HepG2 (cell line): ENCODE data around the gene RBCK1. TPM values are rescaled to one million over a fixed set of nuclear protein-coding genes. Genes with fewer than 3 reads are reported as not detected.

Source experiments
- ATAC-seq: fragments of 200-7000 bp; cut with Tn5 transposase; 3 replicates; pipeline ENCODE4 v1.9.1; 2020; ENCODE audit warnings: mild to moderate bottlenecking, moderate library complexity
- BruUV-seq: library from RNA; stranded (reverse); fragments of 400-500 nt; replicated peaks from 2 replicates; lab custom pipeline; 2021; lab: Mats Ljungman, UMichigan
- CTCF ChIA-PET: fragments of 300-600 bp; formaldehyde crosslinking; extraction: SDS; loops from one replicate; lab custom pipeline; 2021; ENCODE audit warnings: low total read pairs, inconsistent platforms, low intra/inter-chr PET ratio; lab: Yijun Ruan, JAX
- POLR2A ChIA-PET: fragments of 350-600 bp; sonication (Branson Sonifier 250); formaldehyde crosslinking; loops from one replicate; lab custom pipeline; 2020; ENCODE audit warnings: antibody characterized with exemption, inconsistent platforms; lab: Yijun Ruan, JAX
- DNase-seq: peaks from one replicate; pipeline ENCODE4 v3.0.0-alpha.2; 2015; ENCODE audit warnings: low spot score
- FAIRE-seq: peaks from 3 replicates; lab custom pipeline; 2011; peaks lifted over from hg19 to GRCh38; lab: Jason Lieb, UNC
- H2AFZ ChIP-seq: one replicate; pipeline ENCODE4 v1.6.1; 2011; ENCODE audit warnings: low read length, inconsistent platforms
- H3K27ac ChIP-seq: fragments of 300-600 bp; 3 replicates; pipeline ENCODE4 v1.8.0; 2011; ENCODE audit warnings: mixed run types, mild to moderate bottlenecking, mixed read lengths, low read length, inconsistent platforms; ENCODE audit not compliant: insufficient read depth; ENCODE audit errors: extremely low read length
- H3K27me3 ChIP-seq, 2 experiments: fragments of 200-600 bp in 1 of 2; 2 replicates in 1 of 2; 3 replicates in 1 of 2; pipeline versions ENCODE4 v1.6.0 to v1.8.0; 2011; ENCODE audit warnings: low read length in 2 of 2, mild to moderate bottlenecking in 2 of 2, moderate library complexity in 2 of 2, inconsistent platforms in 1 of 2; ENCODE audit not compliant: insufficient read depth in 2 of 2, control insufficient read depth in 1 of 2
- H3K36me3 ChIP-seq, 2 experiments: fragments of 200-600 bp in 1 of 2; replicated peaks in 1 of 2; 2 replicates in 1 of 2; 3 replicates in 1 of 2; pipeline versions ENCODE4 v1.5.1 to v1.8.0; 2011; ENCODE audit warnings: low read length in 2 of 2, inconsistent platforms in 1 of 2; ENCODE audit not compliant: insufficient read depth in 2 of 2, control insufficient read depth in 1 of 2
- H3K4me1 ChIP-seq: 2 replicates; pipeline ENCODE4 v1.5.1; 2012; ENCODE audit warnings: low read length, inconsistent platforms; ENCODE audit not compliant: insufficient read depth
- H3K4me2 ChIP-seq: 2 replicates; pipeline ENCODE4 v1.6.0; 2011; ENCODE audit warnings: low read depth, low read length, inconsistent platforms
- H3K4me3 ChIP-seq, 3 experiments: fragments of 200-600 bp in 1 of 3; sonication (generic), shearing (Covaris generic) in 1 of 3; replicated peaks in 1 of 3; 2 replicates each; pipeline ENCODE4 v1.5.1; 2011 to 2016; ENCODE audit warnings: low read length in 3 of 3, inconsistent platforms in 2 of 3, low read depth in 2 of 3, mild to moderate bottlenecking in 2 of 3, control low read depth in 1 of 3, mixed read lengths in 1 of 3; ENCODE audit not compliant: insufficient read depth in 1 of 3
- H3K79me2 ChIP-seq: one replicate; pipeline ENCODE4 v1.6.1; 2011; ENCODE audit warnings: low read length, inconsistent platforms; ENCODE audit not compliant: insufficient read depth
- H3K9ac ChIP-seq: 2 replicates; pipeline ENCODE4 v1.6.0; 2011; ENCODE audit warnings: mild to moderate bottlenecking, low read depth, low read length, inconsistent platforms; ENCODE audit not compliant: insufficient read depth
- H3K9me3 ChIP-seq: 2 replicates; pipeline ENCODE4 v1.5.1; 2012; ENCODE audit warnings: mild to moderate bottlenecking, low read length
- H4K20me1 ChIP-seq: 2 replicates; pipeline ENCODE4 v1.6.0; 2011; ENCODE audit warnings: inconsistent platforms, mild to moderate bottlenecking, low read length, moderate library complexity; ENCODE audit not compliant: insufficient read depth
- POLR2G ChIP-seq: fragments of 200-400 bp; formaldehyde crosslinking; IDR thresholded peaks from 2 replicates; pipeline ENCODE4 v1.6.1; 2018; ENCODE audit warnings: mild to moderate bottlenecking, low read depth, low read length, moderate library complexity
- RBM22 ChIP-seq: fragments of 200-400 bp; formaldehyde crosslinking; optimal IDR thresholded peaks from 2 replicates; pipeline ENCODE3; 2017; ENCODE audit warnings: mild to moderate bottlenecking, low read length, moderate library complexity
- SATB2 ChIP-seq: sonication (generic); formaldehyde crosslinking; IDR thresholded peaks from 2 replicates; pipeline ENCODE4 v1.5.0; 2020; ENCODE audit warnings: missing genetic modification reagents
- WGBS: methylation state at CpG from one replicate; pipeline ENCODE4 v1.1.6; 2017; ENCODE audit warnings: low lambda C conversion rate; 5-methylcytosine and 5-hydroxymethylcytosine counted together
- in situ Hi-C: cut with HindIII; loops from 2 replicates; pipeline ENCODE4 v1.10.0; 2017; ENCODE audit warnings: low pct_unique_long_range_greater_than_20kb; ENCODE audit not compliant: extremely low pct_ligation_motif_present
- intact Hi-C: fragments of 100-400 bp; cut with micrococcal nuclease; formaldehyde crosslinking; loops from one replicate; pipeline ENCODE4 v1.10.0; 2022; ENCODE audit not compliant: unreplicated experiment
- polyA plus RNA-seq, 8 experiments: library from polyadenylated mRNA; depleted of rRNA in 3 of 8; stranded (reverse) in 7 of 8; unstranded in 1 of 8; fragments of >200 nt; fragmentation: Illumina TruSeq in 4 of 8; extraction: Trizol in 4 of 8; gene quantifications; 2 replicates each; pipeline versions ENCODE4 v1.2.1 to v1.2.3, GENCODE V29; 2011 to 2016; ENCODE audit warnings: low read depth in 4 of 8, missing spikeins in 1 of 8, mixed read lengths in 1 of 8; ENCODE audit not compliant: insufficient read depth in 1 of 8
- total RNA-seq, 5 experiments: library from RNA; depleted of rRNA; stranded (reverse); fragments of >200 nt; fragmentation: Illumina TruSeq; extraction: Trizol; gene quantifications; 2 replicates each; pipeline ENCODE4 v1.2.3, GENCODE V29; 2016; ENCODE audit warnings: low read depth in 1 of 5
- TF ChIP-seq, protein P1 (sequence below): sonication (generic); formaldehyde crosslinking; IDR thresholded peaks from 2 replicates; pipeline ENCODE4 v1.5.0; 2020; ENCODE audit warnings: mild to moderate bottlenecking, missing genetic modification reagents
- TF ChIP-seq, protein P2 (sequence below): IDR thresholded peaks from 2 replicates; pipeline ENCODE4 v1.6.1; 2016; ENCODE audit warnings: low read depth

Gene RBCK1
- total and polyA plus RNA-seq, 2 of the 13 experiments (the other 11 are each of a cell fraction or from before 2014, with no cell fraction given), result 149 to 215 TPM

DNA sequence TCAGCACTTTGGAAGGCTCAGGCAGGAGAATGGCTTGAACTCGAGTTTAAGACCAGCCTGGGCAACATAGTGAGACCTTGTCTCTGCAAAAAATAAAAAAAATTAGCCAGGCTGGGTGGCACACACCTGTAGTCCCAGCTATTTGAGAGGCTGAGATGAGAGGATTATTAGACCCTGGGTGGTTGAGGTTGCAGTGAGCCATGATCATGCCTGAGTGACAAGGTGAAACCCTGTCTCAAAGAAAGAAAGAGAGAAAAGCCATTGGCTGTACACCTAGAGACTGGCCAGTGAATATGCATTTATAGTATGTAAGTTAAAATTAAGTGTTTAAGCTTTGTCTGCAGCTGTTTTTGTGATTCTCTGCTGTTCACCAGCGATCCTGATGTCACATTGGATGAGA is 6.1 kb downstream of the RBCK1 start:
- H3K36me3 ChIP-seq, result peaks cover 31 to 81% of the 10 kb centered on the region in 2 experiments
- CTCF ChIA-PET, result no interaction called here
- in situ Hi-C loops, result no loop called here

More for the DNA sequence above, 6.1 kb downstream of the RBCK1 start:
- H4K20me1 ChIP-seq, result no peaks in the 10 kb centered on the region
- peaks cover 65% of the 10 kb centered on the region for H3K79me2 ChIP-seq
- FAIRE-seq, result no peak
- 94% methylated on average over 2 of the region's 2 CpGs for WGBS
- H3K27ac ChIP-seq, result no peak overlapping the region
- no peak for DNase-seq
- H3K4me2 ChIP-seq, result no peak overlapping the region
- H3K4me3 ChIP-seq, result no peak overlapping the region
- no peak overlapping the region for H2AFZ ChIP-seq
- H3K9me3 ChIP-seq, result no peaks in the 10 kb centered on the region
- no peak for ATAC-seq
- H3K4me1 ChIP-seq, result peaks cover 65% of the 10 kb centered on the region
- TF ChIP-seq POLR2G, result peak; percentile 50; the same call in 1 of the 2 replicates
- TF ChIP-seq, protein P1, sequence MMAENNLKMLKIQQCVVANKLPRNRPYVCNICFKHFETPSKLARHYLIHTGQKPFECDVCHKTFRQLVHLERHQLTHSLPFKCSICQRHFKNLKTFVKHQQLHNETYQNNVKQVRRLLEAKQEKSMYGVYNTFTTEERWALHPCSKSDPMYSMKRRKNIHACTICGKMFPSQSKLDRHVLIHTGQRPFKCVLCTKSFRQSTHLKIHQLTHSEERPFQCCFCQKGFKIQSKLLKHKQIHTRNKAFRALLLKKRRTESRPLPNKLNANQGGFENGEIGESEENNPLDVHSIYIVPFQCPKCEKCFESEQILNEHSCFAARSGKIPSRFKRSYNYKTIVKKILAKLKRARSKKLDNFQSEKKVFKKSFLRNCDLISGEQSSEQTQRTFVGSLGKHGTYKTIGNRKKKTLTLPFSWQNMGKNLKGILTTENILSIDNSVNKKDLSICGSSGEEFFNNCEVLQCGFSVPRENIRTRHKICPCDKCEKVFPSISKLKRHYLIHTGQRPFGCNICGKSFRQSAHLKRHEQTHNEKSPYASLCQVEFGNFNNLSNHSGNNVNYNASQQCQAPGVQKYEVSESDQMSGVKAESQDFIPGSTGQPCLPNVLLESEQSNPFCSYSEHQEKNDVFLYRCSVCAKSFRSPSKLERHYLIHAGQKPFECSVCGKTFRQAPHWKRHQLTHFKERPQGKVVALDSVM (CRISPR knock-in tag), result 0 out of 2 replicates have a peak, but pooled peaks have one; percentile 12
- peak; percentile 33 for TF ChIP-seq RBM22
- TF ChIP-seq, protein P2, sequence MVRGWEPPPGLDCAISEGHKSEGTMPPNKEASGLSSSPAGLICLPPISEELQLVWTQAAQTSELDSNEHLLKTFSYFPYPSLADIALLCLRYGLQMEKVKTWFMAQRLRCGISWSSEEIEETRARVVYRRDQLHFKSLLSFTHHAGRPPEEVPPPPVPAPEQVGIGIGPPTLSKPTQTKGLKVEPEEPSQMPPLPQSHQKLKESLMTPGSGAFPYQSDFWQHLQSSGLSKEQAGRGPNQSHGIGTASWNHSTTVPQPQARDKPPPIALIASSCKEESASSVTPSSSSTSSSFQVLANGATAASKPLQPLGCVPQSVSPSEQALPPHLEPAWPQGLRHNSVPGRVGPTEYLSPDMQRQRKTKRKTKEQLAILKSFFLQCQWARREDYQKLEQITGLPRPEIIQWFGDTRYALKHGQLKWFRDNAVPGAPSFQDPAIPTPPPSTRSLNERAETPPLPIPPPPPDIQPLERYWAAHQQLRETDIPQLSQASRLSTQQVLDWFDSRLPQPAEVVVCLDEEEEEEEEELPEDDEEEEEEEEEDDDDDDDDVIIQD (CRISPR knock-in tag), result no peak
- no peak for TF ChIP-seq SATB2 (CRISPR knock-in tag)
- POLR2A ChIA-PET, result interaction anchor here (1.0 to 4.5 kb wide), 6 partner anchors 12 to 58 kb away, joined by 3 to 15 read pairs (median 4); partner anchors contain the start of gene TRIB3
- intact Hi-C loops, result no loop called here
- no peak overlapping the region for H3K9ac ChIP-seq
- no TSS peak for BruUV-seq
- H3K27me3 ChIP-seq, result no peaks in the 10 kb centered on the region; a peak in 1 of 5 replicates
